ENCODE data around the gene FPR3. TPM values are rescaled to one million over a fixed set of nuclear protein-coding genes. Genes with fewer than 3 reads are reported as not detected.
A peak's percentile ranks its signal among the peaks of the same experiment; 100 is the strongest.

FPR3 gene
- total and polyA plus RNA-seq, 9 of the 15 experiments (the other 6 are each of a cell fraction or from before 2014, with no cell fraction given) = 0.08 to 0.51 (median 0.22) TPM; not detected in 1

DNA sequence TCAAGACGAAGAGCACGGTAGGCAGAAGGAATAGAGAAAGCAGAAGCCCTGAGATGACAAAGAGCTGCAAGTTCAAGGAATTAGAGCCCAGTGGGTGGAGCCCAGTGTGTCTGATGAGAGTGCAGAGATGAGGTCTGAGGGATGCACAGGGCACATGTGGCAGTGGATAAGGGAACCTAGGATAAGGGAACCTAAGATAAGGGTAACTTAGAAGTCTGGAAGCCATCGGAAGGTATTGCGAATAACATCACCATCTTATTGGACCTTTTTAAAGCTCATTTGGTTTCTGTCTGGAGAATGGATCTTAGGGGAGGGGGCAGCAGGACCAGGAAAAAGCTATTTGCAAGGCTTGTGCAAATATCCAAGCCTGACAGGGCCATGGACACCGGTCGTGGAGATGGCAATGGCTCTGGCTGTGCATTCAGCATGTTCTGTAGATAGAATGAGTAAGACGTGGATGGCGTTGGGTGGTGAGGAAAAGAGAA, 1.3 kb downstream of the FPR3 start (continued):
- TF ChIP-seq, protein P1, sequence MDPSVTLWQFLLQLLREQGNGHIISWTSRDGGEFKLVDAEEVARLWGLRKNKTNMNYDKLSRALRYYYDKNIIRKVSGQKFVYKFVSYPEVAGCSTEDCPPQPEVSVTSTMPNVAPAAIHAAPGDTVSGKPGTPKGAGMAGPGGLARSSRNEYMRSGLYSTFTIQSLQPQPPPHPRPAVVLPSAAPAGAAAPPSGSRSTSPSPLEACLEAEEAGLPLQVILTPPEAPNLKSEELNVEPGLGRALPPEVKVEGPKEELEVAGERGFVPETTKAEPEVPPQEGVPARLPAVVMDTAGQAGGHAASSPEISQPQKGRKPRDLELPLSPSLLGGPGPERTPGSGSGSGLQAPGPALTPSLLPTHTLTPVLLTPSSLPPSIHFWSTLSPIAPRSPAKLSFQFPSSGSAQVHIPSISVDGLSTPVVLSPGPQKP (CRISPR knock-in tag; IDR thresholded peaks at IDR 0.05) = no peak
- TF ChIP-seq, protein P2, sequence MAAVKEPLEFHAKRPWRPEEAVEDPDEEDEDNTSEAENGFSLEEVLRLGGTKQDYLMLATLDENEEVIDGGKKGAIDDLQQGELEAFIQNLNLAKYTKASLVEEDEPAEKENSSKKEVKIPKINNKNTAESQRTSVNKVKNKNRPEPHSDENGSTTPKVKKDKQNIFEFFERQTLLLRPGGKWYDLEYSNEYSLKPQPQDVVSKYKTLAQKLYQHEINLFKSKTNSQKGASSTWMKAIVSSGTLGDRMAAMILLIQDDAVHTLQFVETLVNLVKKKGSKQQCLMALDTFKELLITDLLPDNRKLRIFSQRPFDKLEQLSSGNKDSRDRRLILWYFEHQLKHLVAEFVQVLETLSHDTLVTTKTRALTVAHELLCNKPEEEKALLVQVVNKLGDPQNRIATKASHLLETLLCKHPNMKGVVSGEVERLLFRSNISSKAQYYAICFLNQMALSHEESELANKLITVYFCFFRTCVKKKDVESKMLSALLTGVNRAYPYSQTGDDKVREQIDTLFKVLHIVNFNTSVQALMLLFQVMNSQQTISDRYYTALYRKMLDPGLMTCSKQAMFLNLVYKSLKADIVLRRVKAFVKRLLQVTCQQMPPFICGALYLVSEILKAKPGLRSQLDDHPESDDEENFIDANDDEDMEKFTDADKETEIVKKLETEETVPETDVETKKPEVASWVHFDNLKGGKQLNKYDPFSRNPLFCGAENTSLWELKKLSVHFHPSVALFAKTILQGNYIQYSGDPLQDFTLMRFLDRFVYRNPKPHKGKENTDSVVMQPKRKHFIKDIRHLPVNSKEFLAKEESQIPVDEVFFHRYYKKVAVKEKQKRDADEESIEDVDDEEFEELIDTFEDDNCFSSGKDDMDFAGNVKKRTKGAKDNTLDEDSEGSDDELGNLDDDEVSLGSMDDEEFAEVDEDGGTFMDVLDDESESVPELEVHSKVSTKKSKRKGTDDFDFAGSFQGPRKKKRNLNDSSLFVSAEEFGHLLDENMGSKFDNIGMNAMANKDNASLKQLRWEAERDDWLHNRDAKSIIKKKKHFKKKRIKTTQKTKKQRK (IDR thresholded peaks at IDR 0.05; ENCODE audit: borderline replicate concordance, low read depth, low read length) = no peak
- no peak for TF ChIP-seq STAG1 (CRISPR knock-in tag; IDR thresholded peaks at IDR 0.05; ENCODE audit: borderline replicate concordance)
- TF ChIP-seq ZNF589 (CRISPR knock-in tag; IDR thresholded peaks at IDR 0.05; ENCODE audit: low read depth) = no peak
- no peak for TF ChIP-seq MCM3 (IDR thresholded peaks at IDR 0.05)
- no peak for TF ChIP-seq SNRNP70 (optimal IDR thresholded peaks at IDR 0.05; ENCODE audit: low read depth, low read length)
- TF ChIP-seq, protein P3, sequence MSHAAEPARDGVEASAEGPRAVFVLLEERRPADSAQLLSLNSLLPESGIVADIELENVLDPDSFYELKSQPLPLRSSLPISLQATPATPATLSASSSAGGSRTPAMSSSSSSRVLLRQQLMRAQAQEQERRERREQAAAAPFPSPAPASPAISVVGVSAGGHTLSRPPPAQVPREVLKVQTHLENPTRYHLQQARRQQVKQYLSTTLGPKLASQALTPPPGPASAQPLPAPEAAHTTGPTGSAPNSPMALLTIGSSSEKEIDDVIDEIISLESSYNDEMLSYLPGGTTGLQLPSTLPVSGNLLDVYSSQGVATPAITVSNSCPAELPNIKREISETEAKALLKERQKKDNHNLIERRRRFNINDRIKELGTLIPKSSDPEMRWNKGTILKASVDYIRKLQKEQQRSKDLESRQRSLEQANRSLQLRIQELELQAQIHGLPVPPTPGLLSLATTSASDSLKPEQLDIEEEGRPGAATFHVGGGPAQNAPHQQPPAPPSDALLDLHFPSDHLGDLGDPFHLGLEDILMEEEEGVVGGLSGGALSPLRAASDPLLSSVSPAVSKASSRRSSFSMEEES (CRISPR knock-in tag; IDR thresholded peaks at IDR 0.05) = no peak
- TF ChIP-seq, protein P4, sequence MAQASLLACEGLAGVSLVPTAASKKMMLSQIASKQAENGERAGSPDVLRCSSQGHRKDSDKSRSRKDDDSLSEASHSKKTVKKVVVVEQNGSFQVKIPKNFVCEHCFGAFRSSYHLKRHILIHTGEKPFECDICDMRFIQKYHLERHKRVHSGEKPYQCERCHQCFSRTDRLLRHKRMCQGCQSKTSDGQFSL (CRISPR knock-in tag; IDR thresholded peaks at IDR 0.05) = no peak
- TF ChIP-seq, protein P4 (tag; IDR thresholded peaks at IDR 0.05) = no peak
- TF ChIP-seq MXI1 (IDR thresholded peaks at IDR 0.05; ENCODE audit: low read depth, low read length) = 0 out of 2 replicates have a peak, but pooled peaks have one; percentile 29
- TF ChIP-seq SRSF9 (IDR thresholded peaks at IDR 0.05; ENCODE audit: borderline replicate concordance, low read depth, low read length) = no peak
- no peak for TF ChIP-seq ZFPM2 (CRISPR knock-in tag; IDR thresholded peaks at IDR 0.05)
- TF ChIP-seq, protein P5, sequence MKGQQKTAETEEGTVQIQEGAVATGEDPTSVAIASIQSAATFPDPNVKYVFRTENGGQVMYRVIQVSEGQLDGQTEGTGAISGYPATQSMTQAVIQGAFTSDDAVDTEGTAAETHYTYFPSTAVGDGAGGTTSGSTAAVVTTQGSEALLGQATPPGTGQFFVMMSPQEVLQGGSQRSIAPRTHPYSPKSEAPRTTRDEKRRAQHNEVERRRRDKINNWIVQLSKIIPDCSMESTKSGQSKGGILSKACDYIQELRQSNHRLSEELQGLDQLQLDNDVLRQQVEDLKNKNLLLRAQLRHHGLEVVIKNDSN (CRISPR knock-in tag; IDR thresholded peaks at IDR 0.05) = 0 out of 2 replicates have a peak, but pooled peaks have one; percentile 33
- peak; percentile 96 for TF ChIP-seq TCF3 (CRISPR knock-in tag; IDR thresholded peaks at IDR 0.05)
- no peak for TF ChIP-seq ZNF232 (CRISPR knock-in tag; IDR thresholded peaks at IDR 0.05)
- TF ChIP-seq RNF2 (IDR thresholded peaks at IDR 0.05) = peak; percentile 63
- TF ChIP-seq ILK (tag; IDR thresholded peaks at IDR 0.05; ENCODE audit: borderline replicate concordance, low read depth) = no peak
- 0 out of 2 replicates have a peak, but pooled peaks have one; percentile 27 for TF ChIP-seq ETV1 (tag; conservative IDR thresholded peaks at IDR 0.05; ENCODE audit: low read depth)
- no peak for TF ChIP-seq PYGO2 (tag; IDR thresholded peaks at IDR 0.05)
- TF ChIP-seq ZBED1 (IDR thresholded peaks at IDR 0.05) = 0 out of 2 replicates have a peak, but pooled peaks have one; percentile 46
- 0 out of 2 replicates have a peak, but pooled peaks have one; percentile 39 for TF ChIP-seq ERF (CRISPR knock-in tag; IDR thresholded peaks at IDR 0.05)
